HL-60/S4 treated with phorbol 12-myristate 13-acetate at 8.2 ng/mL for 4 days and 3 days (cell line): ENCODE measurements around the gene TP53I13.

Experiments
- in situ Hi-C: fragments of 300-500 bp; cut with MboI; formaldehyde crosslinking; loops from 2 replicates; pipeline ENCODE4 v1.15.0; 2022; ENCODE audit warnings: low sequenced_read_pairs

TP53I13 gene

DNA sequence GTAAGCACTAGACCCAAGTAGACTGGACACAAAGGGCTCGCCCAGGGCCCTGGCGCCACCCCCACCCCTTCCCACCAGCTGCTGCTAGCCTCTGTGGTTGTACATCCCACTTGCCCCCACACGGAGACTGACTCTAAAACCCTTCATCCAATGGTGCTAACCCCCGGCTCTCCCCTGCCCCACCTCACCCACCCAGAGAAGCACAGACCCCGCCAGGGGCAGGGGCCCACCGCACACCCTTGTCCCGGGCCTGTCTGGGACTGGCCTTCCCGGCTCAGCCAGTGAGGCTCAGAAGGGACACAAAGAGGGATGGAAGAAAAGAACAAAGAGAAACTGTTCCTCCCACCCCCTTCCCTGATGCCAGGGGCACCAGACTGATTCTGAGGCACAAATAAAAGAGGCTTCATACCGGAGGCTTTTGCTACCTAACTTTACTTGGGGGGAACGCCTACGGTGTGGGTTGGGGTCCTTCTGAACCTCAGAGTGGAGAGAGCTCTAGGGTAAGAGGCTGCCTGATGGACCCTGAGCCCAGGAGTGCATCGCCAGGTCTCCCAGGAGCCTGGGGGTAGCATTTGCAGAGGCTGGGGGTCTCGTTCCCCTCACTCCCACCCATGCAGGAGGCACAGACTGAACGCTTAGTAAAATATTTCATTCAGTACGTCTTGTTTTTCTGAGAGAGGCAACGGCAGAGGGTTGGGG lies 46.0 kb downstream of the TP53I13 start:
- in situ Hi-C loops = no loop called here

DNA sequence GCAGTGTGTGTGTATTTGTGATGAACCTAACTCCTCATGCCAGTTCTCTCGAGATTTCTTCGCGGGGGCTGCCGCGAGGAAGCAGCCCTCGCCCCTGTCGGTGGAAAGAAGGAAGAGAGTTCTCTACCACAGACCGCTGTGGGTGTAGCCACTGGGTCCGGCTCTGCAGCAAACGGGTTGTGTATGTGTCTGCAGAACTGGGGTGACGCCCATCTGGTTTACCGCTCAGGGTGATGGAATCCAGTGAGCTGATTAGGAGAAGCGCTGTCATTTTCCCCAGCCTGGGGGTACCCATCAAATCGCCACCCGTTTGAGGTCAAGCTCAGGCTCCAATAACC lies 46.5 kb downstream of the TP53I13 start:
- in situ Hi-C loops = no loop called here

DNA sequence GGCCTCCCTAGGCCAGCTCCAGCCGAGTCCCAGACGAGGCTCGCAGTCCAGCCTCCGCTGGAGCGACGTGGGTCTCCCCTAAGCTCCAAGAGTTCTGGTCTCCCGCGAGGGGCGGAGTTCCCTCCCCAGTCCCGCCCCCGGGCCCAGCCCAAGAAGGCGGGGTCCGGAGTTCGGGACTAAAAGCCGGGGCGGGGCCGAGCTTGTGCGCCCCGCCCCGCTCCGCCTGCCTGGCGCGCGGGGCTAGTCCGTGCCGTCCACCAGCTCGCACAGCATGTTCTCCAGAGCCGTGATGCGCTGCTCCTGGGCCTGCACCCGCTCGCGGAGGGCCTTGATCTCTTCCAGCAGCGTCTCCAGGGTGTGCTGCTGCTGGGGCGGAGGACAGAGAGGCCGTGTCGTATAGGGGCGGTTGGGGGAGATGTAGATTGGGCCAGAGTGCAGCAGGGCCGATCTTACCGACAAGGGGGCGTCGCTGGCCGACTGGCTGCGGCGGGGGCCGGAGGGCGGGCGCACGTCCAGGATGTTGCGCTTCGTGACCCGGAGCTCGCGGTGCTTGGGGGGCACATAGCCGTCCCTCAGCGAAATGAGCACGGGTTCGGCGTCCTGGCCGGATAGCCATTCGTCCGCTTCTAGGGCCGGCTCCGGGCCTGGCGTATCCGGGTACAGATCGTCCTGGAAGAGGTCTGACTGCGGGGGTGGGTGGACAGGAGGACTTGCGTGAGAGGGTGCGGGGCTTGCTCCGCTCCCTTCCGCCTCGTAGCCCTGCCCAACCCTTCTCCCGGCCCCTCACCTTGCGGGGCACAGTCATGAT lies 47.2 kb downstream of the TP53I13 start:
- in situ Hi-C loops = no loop called here

DNA sequence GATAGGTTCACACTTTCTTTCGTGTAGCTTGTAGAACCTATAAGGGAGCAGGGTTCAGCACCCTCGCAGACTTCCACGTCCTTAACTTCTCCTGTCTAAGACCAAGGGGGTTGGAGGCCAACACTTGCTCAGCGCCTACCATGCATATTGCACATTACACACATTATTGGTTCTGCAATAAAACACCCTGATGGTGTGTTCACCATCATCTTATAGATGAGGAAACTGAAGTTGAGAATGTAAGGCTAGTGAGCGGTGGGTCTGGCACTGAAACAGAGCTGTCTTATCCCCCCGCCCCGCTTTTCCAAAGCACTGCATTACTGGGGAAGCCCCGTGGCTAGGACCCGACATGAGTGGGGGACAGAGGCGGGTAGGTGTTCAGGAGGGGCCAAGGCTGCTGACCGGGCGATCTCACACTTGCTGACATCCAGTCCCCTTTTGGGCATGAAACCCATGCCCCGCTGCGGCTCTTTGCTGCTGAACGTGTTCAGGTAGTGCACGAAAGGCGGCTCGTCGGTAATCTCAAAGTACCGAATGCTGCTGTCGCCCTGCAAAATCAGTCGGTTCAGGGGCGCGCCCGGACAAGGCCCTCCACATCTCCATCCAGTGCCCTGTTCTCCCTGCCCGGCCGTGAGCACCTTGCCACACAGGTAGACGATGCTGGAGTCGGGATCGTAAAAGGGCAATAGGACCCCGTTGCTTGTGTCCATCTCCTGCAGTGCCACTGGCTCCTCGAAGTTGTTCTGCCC lies 48.0 kb downstream of the TP53I13 start:
- in situ Hi-C loops = no loop called here

DNA sequence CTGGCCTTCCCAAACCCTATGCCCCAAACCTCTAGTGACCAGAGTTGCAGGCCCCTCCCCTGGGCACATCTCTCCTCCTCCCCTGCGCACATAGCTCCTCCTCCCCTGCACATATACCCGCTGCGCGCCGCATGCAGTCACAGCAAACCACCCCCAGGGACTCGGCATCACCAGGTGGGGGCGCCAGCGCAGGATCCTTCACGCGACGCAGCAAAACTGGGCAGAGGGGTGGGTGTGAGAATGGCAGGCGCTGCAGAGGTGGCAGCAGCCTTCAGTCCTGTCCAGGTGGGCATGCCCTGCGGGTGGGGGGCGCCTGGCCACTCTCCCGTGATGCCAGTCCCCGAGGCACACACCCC lies 48.6 kb downstream of the TP53I13 start:
- in situ Hi-C loops = no loop called here

DNA sequence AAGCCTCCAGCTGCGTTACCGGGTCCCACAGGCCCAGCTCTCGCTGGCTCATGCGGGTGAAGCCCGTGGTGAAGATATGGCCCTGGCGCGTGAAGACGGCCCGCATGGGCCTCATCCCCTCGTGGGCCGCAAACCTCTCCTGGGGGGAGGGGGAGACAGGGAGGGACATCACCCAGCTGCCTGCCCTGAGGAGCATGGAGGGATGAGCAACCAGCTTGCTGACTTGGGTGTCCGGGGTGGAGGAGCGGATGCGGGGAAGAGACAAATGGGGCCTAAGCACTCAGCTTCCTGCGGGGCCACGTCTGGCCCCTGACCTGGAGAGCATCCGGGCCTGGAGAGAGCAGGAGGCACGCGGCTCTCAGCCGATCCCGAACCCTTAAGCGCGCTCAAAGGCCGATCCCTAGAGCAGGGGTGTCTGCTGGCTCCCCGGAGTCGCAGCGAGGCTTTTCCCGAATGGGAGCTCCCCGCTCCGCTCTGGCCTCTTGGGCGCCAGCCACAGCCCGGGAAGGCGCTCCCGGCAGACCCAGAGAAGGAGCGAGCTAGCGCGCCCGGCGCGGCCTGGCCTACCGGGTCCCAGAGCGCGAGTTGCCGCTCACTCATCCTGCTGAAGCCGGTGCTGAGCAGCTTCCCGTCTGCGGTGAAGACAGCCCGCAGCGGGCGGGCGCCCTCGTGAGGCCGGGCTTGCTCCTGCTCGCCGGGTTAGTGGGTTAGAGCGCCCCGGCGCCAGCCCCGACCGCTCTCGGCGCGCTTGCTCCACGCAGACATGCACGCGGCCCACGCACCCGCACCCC lies 49.2 kb downstream of the TP53I13 start:
- in situ Hi-C loops = no loop called here

DNA sequence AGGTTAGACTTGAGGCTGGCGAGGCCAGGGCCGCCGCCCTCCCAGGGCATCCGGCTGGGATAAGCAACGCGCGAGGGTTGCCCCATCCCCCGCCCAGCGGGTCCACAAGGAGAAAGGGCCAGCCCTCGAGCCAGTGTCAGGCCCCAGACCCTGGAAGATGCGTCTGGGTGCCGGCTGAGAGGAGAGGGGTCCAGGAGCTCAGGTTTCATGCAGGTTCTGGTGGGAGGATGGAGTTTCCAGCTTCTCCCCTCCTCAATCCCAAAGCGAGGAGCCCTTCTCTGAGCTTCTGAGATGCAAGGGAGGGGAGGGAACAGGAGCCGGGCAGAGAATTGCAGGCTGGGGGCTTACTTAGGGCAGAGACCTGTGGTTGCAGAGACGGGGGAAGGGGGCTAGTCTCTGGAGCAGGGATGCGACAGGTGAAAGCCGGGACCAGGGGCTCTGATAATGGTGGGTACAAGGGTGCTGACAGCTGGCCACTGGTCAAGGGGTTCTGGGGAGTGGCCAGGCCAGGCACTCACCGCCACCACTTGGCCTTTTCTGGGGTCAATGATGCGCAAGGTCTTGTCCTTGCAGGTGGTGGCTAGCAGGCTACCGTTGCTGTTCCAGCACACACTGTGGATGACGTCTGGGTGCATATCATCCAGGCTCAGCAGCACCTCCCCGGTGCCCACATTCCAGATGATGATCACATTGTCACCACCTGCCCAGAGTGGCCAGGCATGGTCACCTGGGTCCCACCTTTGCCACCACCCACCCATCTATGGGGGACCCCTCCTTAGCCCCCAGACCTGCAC lies 50.0 kb downstream of the TP53I13 start:
- in situ Hi-C loops = no loop called here

DNA sequence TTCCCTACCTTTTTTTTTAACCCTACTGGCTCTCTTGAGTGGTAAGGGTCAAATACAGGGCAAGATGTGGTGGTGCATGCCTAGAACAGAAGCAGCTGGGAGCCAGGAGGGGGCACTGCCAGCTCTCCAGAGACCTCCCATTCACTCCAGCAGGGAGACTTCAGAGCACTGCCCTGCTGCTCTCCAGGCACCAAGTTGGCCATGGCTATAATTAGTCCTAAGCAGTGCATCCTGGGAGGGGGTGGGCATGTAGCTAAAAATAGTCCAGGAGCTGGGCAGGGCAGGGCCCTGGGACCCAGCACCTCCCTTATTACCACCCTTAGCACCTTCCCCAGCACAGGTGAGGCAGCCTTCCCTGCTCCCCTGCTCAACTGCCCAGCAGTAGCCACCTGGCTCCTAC lies 50.8 kb downstream of the TP53I13 start:
- in situ Hi-C loops = no loop called here

DNA sequence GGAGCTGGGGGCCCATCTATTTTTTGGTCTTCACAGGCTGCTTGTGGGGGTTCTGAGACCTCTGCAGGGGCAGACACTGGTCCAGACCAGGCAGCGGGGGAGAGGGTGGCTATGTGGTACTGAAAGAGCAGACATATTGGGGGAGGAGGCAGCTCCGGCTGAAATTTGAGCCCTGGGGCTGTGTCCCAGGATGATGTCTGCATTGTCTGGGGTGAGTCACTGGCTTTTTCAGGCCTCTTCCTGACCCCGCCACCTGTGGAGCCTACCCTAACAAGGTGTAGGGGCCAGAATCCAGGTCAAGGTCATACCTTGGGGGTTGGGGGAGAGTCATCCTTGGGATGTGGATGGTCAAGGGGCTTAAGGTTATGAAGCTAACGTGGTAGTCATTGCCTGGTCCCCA lies 51.8 kb downstream of the TP53I13 start:
- in situ Hi-C loops = no loop called here

DNA sequence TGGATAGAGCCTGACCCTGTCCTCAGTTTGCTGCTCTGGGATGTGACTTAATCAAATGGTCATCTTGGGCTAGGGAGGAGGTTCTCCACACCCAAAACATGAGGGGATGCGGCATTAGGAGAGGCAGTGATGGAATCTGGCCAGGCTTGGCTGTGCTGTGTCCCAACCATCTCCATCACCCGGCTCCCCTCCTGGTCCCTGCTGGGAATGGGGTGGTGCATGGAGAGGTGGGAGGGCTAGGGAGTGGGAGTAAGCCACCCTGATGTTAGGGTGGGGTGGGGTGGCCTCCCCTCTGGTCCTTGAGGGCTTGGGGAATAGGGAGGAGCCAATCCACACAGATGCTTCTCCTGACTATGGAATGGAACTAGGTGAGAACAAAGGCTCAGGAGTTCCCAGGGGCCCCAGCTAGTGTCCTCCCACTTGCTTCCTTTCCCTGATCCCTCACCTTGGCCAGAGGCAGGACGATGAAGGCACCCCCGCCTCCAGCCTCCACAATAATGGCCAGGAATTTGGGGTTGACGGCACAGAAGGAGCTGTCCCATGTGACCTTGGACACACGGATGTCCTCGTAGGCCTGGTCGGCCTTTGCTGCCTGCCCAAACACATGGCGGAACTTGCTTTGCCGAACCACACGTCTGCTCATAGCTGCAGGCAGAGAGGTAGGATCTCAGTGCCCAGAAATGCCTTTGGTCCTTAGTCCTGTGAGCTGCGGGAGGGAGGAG lies 52.4 kb downstream of the TP53I13 start:
- in situ Hi-C loops = no loop called here

DNA sequence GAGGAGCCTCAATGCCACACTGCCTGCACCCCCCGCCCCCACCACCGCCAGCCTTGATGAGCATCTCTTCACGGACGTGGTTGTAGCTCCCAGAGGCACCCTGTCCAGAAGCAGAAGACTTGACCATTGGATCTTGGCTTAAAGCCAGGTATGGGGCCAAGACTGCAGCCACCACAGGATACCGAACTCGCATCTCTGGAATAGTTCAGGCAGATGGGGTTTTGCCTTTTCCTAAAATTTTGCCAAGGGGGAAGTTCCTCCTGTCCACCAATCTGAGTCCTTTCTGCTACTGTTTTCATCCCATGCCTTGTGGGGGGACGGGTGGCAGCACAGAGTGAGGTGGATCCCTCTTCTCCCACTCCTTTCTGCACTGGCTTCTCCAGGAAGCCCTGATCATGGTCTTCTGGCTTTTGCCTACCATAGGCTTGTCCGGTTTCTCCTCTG lies 53.3 kb downstream of the TP53I13 start:
- in situ Hi-C loops = no loop called here
